ENCODE measurements around the gene RAI1.

The RAI1 gene

GRCh38 chr17:17768424-17769088 lies 87.3 kb downstream of the RAI1 start:
- DNase-seq, result no peak

GRCh38 chr17:17769869-17770631 lies 88.8 kb downstream of the RAI1 start:
- DNase-seq, result no peak

- DNase-seq, result no peak
Observed at GRCh38 chr17:17770632-17771044, 89.4 kb downstream of the RAI1 start.

DNA sequence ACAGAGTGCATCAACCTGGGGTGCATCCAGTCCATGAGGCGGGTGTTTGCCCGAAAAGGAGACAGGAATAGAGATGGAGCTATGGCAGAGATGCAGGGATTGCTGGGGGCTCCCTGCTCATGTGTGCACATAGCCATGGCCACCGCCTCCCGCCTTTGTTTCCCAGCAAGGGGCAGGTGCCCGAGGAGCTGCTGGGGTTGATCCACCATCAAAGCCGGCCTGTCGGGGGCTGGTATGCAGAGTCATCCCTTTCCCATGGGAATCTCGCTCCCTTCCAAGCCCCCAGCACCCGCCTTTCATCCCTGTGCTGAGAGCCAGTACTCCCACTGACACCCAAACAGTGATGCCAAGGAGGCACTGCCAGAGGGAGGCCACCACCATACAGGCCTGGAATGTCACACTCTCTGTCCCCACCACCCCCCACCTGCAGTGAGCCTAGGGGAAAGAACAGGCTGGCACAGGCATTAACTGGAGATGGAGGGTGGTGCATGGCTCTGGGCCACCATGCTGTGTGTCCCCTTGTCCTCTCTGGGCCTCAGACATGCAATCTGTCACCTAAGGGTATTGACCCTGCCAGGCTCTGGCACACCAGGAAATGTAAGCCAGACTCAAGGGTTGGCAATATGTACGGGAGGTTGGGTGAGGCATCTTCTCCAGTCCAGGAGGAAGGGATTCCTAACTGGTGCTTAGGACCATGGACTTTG lies 90.4 kb downstream of the RAI1 start:
- DNase-seq, result no peak

GRCh38 chr17:17772231-17772630 lies 91.0 kb downstream of the RAI1 start:
- DNase-seq, result no peak

DNA sequence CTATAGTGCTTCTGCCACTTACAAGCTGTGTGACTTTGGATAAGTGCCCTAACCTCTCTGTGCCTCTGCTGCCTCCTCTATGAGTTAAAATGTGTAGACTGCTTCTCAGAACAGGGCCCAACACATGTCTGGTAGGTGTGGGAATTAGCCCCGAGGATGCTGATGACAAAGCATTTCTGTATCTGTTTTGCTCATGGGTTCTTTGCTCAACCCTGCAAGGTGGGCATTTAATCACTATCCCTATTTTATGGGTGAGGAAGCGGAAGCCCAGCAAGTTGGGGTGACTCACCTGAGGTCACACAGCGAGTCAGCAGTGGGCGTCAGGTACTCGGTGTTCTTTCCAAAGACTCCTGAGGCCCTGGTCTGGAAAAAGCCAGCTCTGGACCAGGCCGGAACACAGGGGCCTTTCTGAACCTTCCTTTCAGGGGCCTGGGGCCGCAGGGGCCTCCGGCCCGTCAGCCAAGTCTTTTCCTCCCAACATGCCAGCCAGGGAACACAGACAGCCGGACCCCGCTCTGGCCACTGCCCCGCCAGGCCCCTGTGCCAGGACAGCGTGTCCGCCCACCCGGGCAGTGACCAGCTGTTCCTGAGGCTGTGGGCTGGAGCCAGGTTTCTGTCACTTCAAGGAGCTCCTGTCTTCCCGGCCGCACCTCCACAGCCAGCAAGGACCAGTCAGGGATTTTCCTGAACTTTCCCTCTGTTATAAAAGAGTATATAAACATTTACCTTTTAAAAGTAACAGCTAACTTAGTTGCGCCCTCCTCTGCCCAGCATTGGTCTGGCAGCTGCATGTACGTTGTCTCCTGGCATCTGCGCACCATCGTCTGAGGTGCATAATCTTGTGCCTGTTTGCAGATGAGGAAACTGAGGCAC lies 93.0 kb downstream of the RAI1 start:
- DNase-seq, result no peak

- no peak for DNase-seq
Observed at GRCh38 chr17:17776889-17777288, 95.6 kb downstream of the RAI1 start.

- DNase-seq, result no peak
Observed at GRCh38 chr17:17778308-17779014, 97.2 kb downstream of the RAI1 start.

- DNase-seq, result no peak
Observed at GRCh38 chr17:17779015-17779611, 97.9 kb downstream of the RAI1 start.

DNA sequence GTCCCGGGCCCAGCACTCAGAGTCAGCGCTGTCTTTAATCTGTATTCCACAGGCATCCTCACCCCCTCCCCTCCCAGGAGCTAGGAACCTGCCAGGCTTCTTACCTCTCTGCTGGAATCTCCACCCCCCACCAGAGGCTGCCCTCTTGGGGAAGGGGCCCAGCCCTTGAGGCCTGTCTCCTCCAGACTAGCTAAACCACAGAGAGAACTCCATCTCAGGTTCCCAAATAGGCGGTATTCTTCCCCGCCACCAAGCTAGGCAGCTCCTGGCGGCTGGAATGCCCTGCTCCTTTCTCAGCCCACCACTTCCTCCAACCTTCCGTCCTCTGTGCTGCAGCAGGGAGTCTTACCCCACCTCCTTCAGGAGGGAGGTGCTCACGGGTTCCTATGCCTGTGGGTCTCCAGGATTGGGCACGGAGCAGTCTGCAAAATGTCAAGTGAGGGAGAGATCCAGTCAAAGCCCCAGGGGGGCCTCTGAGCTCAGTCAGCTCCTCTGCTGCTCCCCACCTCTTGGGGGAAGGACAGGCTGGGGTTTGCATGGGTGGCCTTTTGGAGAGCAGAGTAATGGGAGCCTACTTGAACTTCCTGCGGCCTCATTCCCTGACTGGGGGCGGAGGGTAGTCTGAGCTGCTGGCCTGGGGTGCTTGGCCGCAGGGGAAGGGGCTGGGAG lies 99.8 kb downstream of the RAI1 start:
- DNase-seq, result peak; percentile 42

- peak; percentile 46 for DNase-seq
Observed at GRCh38 chr17:17781591-17782496, 100.6 kb downstream of the RAI1 start.

DNA sequence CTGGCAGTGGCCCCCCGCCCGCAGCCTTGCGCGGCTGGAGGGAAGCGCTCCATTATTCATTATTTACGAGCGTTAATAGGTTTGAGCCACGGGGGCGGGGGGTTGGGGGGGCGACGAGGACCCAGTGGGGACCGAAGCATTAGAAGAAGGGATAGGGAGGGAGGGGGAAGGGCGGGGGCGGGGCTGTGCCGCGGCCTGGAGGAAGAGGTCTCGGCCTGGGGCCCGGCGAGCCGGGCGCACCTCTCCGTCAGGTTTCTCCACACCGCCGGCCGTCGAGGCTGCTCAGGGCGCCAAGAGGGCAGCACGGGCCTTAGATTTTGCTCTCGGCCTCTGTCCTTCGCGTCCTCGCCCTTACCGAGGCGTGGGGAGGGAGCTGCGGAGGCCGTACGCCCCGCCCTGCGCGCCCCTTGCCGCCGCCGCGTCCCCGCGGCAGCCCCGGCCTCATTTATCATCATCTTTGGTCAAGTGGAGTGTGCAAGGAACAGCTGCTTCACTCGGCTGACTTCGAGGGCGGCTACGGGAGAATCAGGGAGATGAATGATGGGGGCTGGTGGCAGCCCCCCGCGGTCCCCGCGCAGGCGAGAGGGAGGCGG lies 101.4 kb downstream of the RAI1 start:
- DNase-seq, result no peak

DNA sequence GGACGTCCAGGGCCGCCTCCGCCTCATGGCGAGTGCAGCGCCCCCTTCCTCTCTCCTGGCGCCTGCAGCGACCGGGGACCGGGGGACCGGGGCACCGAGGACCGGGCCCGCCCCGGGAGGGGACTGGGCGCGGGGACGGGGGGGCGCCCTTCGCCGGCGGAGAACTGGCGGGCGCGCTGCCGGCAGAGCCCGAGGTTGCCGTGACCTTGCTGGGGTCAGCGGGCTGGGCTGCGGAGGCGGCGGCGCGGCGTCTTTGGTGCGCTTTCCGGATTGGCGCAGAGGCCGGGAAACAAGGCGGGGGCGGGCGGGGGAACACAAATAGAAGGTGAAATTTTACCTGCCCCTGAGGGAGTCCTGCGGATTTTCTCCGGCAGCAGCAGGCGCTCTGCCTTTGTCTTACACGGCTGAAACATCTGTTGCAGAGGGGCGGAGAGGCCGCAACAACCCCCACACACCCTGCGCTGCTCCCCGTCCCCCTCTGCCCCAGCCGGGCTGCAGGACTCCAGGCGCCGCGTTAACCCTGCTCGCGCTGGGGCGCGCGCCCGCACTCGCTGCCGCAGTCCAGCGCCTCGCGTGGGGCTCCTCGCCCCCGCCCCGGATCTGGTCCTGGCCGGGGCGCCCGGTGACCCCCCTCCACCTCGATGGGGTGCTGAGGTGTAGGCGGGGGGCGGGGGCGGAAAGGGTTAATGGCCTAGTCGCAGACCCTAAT lies 102.0 kb downstream of the RAI1 start:
- DNase-seq, result peak; percentile 70

DNA sequence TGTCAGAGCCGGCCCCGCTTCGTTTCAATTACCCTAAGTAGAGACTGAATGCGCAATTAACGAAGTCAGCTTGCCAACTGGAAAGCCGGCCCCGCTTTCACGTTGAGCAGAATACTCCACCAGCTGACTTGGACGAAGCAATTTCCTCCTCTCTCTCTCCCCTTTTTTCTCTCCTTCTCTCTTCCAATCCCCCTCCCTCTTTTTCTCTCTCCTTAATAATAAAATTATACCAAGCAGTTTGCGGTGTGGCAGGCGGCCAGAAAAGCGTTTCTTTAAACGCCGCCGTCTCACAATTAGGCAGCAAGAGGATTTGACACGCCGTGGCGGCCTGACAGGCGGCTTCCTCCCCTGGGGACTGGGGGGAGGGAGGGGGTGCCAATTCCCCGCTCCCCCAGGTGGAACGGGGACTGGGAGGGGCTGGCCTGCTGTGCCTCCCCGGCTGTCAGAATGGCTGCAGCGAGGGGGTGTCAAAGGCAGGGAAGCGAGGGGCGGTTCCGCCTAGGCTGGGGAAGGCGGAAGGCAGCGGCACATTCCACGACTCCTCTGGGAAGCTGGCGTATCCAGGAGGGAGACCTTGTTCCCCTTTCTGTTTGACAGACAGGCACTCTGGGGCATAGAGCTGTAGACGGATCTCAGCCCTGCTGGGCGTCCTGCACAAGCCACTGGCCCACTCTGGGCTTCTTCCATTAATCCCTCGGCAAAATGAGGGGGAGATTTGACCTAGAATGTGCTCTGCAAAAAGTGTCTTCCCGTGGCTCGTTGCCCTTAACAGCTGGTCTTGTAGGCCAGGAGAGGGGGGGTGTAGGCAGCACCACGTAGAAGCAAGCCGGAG lies 102.8 kb downstream of the RAI1 start:
- DNase-seq, result peak; percentile 76

DNA sequence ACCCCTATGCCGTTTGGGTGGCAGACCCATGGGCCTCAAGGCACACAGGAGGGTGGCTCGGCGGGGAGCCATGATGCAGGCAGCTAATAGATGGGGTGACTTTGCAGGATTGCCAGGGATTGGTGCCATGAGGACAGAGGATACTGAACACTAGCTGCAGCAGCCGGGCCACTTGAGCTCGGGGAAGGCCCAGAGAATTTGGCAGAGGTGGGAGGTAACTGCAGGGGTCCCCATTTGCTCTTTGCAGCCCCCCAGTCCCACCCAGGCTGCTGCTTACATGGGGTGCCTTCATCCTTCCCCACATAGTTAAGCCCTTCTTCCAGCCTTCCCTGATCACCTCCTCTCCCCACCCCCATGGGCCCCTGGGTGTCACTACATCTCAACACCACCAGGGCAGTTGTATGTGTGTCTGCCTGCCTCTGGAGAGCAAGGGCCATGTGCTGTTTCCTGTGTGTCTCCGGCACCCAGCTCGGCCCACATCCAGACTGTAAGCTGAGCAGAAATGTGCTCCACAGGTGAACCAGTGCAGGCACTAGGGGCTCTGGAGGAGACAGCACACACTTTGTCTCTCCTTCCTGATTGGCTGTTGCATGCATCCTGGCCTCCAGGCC lies 103.5 kb downstream of the RAI1 start:
- no peak for DNase-seq

DNA sequence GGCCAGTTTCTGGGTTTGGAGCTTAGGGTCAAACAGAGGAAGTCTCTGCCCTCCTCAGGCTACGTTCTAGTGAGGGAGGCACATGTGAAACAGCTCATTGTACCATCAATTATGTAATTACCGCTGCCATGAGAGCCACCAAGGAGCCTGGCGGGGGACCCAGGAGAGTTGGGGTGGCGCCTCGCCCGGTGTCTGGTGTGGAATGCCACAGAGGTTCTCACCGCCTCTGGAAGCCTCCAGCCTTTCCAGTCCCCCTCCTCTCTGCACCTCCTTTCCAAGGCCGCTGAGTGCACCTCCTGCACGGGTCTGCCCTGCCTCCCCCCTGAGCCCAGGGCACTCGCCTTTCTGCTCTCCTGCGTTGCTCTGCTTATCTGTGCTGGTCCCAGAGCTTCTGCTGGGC lies 104.1 kb downstream of the RAI1 start:
- DNase-seq, result no peak

- DNase-seq, result no peak
Observed at GRCh38 chr17:17786998-17787397, 105.7 kb downstream of the RAI1 start.

DNA sequence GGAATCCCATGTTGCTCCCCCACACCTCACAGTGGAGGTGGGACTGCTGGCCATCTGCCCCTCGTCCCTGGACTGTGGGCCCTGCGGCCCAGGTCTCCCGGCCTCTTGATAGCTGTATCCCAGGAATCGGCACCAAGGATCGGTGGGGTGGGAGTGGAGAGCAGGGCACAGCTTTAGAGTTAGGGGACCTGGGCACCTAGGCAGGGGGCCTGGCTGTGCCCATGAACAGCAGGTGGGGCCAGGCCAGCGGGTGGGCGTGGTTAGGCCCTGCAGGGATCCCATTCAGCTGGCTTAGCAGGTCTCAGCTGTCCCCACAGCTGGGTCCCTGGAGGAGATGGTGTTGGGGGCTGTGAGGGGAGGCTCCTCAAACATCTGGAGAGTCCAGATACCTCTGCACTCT lies 106.3 kb downstream of the RAI1 start:
- no peak for DNase-seq
